Stimulated activated CD8-positive, alpha-beta memory T cell treated with anti-CD3 and anti-CD28 coated beads, Interleukin-7, amount 100 ng/mL, for 48 hours (primary cell): ENCODE measurements around the gene ARID2.
A peak's percentile ranks its signal among the peaks of the same experiment; 100 is the strongest.

Experiments
- DNase-seq, 2 donors: peaks; one replicate each; pipeline ENCODE4 v3.0.0-alpha.2; 2020; ENCODE audit warnings: low read depth in 1 of 2; ENCODE audit errors: extremely low read depth in 1 of 2

The ARID2 gene

DNA sequence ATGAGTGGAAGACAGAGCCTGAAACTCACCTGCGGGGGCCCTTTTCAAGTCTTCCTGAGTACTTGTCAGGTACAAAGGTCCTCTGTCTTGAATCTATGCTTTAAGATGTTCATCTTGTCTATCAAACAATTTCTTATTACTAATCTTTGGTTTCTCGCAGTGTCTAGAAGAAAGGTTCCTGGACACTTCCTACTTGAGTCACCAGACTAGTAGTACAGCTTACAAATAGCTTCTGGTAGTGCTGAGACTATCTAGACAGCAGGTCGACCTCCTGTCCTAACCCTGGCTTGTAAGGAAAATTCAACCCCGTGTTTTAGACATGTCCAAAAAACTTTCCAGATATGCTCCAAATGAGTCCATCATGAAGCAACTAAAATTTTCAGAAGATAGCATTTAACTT, 11.2 kb upstream of the ARID2 start:
- no peak for DNase-seq

DNA sequence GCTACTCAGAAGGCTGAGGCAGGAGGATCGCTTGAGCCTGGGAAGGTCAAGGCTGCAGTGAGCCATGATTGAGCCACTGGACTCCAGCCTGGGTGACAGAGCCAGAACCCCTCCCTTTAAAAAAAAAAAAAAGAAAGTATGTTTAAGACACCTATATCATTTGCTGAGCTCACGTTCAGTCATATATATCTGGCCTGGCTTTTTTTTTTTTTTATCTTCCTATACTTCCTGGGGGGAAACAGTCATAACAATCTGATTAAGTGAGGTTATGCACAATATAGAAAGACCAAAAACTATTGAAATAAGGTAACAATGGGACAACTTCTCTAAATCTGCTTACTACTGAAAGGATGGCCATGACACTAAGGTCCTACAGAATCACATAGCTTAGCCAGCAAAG, 9.4 kb upstream of the ARID2 start:
- no peak for DNase-seq

DNA sequence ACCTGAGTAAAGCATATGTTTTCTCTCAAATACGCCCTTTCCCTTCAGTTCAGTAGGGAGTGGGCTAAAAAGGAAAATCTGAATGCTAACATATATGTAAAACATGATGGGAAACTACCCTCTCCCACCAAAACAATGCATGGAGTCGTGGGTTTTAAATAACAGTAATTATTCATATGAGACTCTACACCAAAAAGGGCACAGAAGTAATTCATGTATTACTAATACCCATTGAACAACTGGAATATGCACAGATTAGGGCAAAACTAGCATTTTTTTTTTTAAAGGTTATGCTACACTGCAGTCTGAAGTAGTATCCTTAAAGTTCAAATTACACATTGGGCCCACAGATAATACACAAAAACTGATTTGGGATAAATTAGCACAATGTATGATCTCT, 8.1 kb upstream of the ARID2 start:
- no peak for DNase-seq

DNA sequence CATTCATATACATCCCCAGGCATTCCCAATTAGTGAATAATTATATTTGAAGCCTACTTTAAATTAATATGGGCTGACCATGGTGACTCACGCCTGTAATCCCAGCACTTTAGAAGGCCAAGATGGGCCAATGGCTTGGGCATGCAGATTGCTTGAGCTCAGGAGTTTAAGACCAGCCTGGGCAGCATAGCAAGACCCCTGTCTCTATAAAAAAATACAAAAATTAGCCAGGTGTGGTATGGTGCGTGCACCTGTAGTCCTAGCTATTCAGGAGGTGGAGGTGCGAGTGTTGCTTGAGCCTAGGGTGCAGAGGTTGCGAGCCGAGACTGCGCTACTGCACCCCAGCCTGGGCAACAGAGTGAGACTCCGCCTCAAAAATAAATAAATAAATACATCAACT, 7.6 kb upstream of the ARID2 start:
- DNase-seq = no peak

DNA sequence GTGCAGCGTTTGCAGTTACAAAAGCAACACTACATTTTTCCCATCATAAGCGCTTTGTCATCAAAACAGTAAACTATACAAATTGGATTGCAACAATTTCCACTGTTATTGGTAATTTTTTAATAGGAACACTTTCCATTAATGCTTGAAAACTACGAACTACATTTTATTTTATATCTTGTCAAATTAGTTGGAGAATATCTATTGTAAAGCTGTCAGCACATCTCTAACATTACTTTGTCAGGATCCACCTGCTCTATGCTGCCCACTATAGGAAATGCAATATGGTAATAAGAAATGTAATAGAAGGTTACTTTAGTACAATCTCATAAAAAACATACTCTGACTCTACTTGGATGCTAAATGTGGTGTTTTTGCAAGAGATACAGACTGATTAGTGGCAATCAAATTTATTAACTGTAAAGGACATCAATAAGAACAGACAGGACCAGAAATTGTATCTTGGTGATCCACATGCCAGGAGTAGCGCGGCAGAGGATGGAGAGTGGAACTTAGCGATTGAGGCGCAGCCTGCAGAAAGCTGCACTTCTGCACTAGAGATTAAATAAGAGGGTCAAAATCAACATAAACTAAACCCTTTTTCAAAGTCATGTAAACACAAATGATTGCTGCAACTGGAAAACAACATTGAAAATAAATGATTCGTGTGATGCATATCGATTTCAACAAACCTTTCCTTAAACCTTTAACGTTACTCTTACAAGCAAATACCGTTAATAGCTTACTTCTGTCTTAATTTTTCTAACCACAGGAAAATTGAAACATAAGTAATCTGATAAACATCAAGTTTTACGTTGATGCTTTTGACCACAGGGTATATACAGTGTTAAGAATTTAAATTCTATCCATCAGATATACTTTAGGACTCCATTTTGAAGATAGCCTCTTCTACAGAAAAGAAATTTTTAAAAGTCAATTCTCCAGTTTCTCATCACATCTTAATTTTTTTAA, 3.6 kb upstream of the ARID2 start:
- no peak for DNase-seq

DNA sequence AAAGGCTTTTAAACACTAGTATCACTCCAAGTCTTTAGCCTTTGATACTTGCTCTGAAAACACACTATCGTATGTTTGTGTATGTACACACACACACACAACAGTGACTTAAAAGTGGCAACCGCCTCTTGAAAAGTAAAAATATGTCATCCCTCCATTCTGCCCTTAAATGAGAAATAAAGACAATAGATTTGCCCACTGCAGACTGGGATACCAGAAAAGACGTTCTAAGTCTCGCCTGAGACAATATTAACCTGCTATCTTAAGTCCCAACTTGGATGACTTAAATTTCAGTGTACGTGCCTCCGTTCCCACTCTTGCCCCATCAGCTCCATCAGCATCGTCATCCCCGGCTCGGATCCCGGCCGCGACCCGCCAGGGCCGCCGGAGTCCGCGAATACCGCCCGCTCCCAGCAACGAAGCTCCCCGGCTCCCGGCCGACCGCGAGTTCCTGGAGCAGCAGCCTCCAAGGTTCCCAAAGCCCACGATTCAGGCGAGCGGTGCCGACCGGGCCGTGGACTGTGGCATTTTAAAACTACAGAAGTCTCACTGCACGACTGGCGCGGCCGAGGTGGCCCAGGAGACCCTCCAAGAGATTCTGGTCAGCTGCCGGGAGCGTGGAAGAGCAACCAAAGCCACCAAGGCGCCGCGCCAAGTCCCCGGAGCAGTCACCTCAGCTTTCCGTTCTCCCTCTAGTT, 2.8 kb upstream of the ARID2 start:
- DNase-seq = peak in 1 of 2 donors; percentile 8

DNA sequence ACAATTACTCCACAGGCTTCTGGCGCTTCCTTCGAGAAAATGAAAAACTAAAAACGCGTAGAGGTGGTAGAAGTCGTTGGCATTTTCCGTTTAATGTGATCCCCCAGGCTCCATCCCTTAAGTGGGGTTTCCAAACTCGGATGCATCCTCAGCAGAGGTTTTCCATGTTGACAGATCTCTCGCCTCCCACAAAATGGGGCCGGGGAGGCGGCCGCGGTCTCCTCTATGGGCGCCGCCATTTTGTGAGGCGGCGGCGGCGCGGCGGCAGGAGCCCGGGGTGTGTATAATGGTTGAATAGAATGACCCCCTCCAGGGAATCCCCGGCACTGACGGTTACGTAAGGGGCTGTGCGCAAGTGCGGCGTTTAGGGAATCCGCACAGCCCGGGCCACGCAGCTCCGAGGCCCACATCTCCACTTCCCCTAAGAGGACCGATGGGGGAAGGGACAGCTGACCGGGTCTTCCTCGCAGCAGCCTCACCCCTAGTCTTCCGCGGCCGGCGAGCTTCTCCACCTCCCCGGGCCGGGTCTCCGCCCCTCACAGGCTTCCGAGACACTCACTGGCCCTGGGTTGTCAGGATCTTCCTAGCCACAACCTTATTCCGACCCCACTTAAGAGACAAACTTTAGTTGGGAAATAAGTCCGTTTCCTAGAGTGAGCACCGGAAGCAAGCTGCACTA, 2.1 kb upstream of the ARID2 start:
- DNase-seq = peak; percentile 73 to 85

DNA sequence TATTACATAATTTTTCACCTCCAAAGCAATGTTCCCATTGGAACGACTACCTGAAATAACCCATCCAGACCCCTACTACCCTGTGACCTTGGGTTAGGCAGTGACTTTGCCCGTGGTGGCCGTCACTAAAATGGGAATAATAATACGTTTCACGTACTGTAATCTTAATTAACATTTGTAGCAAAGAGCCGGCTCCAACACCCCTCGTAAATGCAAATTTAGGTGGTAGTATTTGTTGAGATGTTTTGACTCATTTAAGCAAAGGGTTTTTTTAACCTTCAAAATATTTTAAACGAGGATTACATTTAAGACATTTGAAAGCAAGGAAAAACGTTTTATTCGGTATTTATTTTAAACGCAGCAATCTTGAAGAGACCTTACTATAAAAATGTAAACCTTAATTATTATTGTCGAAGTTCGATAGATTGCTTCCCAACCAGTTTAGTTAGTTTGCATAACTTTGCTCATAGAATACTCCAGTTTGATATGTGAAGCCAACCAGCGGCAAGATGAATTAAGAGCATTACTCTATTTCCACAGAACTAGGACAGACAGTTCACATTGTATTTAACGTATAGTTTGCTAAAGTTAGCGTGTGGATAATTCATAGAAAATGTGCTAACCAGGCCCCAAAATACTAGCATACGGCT, 1.4 kb upstream of the ARID2 start:
- no peak for DNase-seq

DNA sequence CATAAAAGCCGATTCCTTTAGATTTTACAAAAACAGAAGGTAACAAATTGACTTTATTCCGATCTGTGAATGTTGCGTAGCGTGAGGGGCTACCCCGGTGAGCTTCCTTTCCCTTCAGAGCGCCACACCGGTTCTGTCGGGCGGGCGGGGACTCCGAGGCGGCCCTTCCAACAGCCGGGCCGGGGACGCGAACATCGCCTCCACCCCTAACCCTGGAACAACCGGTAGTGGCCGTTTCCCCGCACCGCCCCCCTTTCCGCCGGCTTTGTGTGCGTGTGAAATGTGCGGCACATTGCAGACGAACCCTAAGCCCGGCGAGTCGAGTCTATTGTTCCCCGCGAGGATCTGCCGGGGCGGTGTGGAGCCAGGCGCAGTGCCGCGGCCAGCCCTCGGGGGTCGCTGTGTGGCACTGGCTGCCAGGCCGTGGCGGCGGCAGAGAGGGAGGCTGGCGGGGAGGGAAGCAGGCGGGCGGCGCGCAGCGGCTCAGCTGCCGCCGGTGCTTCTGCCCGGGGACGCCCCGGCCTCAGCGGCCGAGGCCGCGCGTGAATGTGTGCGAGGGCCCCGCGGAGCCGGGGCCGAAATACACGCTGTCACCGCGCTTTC, 775 bp upstream of the ARID2 start:
- peak; percentile 93 to 95 for DNase-seq

DNA sequence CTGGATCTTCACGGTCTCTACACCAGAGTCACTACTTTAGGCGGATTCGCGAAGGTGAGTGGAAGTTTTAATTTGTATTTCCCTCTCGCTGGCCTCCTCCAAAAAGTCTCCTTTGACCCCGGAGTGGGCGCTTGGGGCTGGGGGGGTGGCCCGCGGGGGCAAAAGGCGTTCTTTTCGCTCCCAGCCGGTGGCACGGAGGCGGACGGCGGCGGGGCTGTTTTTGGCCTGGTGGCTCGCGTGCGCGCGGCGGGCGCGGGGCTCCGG, 510 bp downstream of the ARID2 start:
- DNase-seq = peak; percentile 15 to 17

DNA sequence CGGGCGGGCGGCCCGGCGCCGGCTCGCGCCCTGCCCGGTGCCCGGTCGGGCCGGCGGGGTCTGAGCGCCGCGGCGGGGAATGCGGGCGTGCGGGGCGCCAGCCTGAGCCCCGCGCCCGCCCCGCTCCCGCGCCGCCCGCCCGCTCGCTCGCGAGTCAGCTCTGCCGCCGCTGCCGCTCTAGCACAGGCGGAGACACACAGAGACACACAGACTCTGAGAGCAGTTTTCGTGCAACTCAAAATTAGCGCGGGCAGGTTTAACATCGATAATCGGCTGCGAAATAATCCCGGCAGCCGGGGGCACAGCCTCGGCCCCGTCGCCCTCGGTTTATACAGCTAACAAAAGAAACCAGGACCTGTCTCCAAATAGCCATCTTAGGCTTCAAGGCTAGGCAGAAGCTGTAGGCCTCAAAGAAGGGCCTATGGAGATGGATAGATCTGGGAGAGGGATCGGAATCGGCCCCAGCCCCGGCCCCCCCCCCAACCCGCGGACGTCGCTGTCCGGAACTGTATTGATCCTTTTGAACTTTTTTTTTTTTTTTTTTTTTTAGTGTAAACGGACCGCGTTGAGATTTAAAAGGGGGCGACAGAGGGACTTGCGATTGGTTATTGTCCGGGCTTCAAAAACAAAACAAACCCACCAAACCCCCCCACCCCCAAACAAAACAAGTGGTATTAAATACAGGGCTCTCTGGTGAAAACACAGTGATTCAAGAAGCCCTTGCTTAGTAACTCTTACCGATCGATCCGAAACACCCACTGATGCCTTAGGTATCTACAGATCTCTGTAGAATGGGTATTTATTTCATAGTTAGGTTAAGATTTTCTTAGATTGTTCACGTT, 1.1 kb downstream of the ARID2 start:
- peak; percentile 24 to 40 for DNase-seq

DNA sequence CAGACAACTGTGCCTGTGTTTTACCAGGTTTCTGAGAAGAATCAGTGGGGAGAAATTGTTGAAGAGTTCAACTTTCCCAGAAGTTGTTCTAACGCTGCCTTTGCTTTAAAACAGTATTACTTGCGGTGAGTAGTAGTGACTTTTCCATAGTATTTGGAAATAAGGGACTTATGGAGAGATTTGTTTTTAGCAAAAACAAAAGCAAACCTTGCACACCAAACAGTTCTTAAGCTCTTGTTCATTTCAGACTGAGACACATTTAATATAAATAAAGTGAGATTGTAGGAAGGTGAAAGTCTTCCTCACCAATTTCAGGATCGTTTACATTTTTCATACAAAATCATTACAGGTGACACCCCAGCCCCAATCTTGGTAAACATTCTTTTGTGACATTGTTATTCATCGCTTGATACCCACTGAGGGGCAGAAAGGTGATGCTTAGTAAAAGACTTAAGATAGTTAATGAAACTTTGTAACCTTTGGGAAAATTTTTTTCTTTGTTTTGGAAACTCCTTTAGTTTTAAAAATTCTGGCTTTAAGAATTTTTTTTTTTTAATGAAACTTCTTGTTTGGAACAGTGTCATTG, 1.8 kb downstream of the ARID2 start:
- no peak for DNase-seq

DNA sequence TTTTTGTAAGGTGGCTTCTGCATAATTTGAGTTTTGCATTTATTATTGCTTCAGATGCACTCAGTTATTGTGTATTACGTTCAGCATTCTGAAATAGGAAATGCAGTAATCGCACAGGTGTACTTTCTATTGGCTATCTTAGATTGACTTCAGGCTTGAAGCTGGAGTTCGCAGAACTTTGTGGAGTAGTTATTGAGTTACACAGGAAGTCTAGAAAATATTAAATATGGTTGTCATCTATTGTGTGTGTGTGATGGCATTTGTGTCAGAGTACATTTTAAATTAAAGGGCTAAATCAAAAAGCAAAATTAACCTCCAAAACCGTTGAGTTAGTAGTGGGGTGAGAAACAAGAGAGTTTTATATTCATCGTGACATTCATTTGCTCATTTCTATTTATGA, 2.7 kb downstream of the ARID2 start:
- DNase-seq = no peak

DNA sequence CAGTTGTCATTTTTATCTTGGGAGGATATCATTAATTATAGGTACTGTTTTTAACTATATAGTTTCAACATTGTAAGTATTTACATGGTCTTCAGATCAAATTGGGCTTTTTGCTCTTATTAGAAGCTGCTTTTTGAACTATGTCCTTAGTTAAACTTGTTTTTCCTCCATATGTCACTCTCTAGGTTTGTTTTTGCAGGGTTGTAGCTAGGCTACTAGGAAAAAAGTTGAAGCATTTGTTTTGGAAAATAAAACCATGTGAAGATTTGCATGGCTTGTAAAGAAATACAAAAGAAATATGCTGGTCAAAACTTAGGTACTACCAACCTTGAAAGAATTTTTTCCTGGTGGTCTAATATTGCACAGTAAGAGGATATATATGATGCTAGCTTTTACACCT, 3.4 kb downstream of the ARID2 start:
- no peak for DNase-seq

DNA sequence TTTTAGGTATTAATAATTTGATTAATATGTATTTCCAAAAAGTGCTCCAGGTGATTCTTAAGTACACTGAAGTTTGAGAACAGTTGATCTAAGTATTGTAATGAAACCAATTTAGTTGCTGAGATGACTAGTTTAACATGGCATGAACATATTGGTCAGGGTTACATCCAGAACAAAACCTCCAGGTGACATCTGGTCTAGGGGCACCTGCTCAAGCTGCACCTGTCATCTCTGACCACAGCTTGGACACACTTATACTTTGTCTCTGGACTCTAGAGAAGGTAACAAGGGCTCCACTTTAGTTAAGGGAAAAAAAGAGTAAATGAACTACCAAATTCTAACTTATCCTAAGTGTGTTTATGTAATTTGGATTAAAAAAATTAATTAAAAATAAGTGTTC, 8.1 kb downstream of the ARID2 start:
- no peak for DNase-seq

DNA sequence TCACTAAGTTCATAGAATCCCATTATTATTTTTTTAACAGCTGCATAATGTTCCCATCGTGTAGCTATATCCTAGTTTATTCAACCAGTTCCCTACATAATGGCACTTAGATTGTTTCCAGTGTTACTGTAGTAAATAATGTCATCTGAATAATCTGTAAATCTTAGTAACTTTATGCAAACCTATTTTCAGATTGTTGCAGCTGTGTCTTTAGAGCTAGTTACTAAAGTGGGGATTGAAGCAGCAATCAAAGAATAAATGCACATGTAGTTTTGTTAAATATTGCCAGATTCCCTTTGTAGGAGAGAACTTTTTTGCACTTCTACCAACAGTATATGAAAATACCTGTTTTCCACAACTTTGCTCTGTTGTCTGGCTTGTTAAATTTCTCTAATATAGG, 13.1 kb downstream of the ARID2 start:
- no peak for DNase-seq

DNA sequence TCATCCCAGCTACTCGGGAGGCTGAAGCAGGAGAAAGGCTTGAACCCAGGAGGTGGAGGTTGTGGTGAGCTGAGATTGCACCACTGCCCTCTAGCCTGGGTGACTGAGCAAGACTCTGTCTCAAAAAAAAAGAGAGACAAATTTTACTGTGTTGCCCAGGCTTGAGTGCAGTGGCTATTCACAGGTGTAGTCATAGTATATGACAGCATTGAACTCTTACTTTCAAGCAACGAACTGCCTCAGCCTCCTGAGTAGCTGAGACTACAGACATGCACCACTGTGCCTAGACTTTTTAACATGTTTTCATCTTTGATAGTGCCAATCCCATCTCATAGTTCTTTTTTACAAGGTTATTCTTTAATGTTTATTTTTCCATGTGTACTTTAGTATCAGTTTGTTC, 13.7 kb downstream of the ARID2 start:
- DNase-seq = no peak

DNA sequence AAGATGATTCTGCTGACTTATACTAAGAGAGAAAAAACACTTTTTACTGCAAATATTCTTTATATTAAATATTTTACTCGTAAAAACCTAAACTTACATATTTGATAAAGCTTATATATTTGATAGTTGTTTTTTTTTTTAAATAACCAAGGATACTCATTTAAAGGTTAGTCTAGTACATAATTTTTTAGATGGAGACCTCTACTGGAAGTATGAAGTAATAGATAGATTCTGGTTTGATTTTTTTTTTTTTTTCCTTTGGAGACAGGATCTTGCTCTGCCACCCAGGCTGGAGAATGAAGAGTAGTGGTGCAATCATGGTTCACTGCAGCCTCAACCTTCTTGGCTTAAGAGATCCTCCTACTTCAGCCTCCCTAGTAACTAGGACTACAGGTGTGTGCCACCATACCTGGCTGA, 16.4 kb downstream of the ARID2 start:
- DNase-seq = no peak

DNA sequence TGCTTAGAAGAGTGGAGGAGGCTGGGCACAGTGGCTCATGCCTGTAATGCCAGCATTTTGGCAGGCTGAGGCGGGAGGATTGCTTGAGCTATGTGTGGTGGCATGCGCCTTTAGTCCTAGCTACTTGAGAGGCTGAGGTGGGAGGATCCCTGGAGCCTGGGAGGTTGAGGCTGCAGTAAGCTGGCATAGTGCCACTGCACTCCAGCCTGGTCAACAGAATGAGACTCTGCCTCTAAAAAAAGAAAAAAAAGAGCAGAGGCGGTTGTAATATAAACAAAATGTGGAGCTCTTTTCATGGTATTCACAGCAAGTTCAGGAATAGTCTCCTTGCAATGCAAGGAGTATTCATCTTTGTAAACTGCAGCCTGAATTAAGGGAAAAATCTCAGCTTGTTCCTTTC, 27.2 kb downstream of the ARID2 start:
- no peak for DNase-seq

DNA sequence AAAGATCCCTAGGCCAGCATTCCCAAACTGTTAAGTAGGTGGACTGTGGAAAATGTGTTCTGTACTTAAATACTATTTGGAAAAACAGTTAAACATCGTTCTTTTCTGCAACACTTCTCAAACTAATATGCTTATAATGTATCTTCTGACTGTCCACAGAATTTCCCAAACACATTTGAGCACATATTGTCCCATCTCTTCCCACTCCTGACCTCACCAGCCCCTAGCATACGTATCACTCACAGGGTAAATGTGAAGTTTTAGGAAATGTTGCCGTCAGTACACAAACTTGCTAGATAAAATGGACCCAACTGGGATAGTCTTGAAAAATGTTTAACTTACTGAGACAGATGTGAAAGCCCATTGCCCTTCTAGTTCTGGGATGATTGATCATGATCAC, 27.7 kb downstream of the ARID2 start:
- DNase-seq = no peak
